Mammary epithelial cell (primary cell): ENCODE data around the gene ERO1B.

Experiments
- CTCF ChIP-seq, 2 donors: IDR thresholded peaks in 1 of 2; conservative IDR thresholded peaks in 1 of 2; 2 replicates each; pipeline ENCODE4 v1.5.1; 2011 to 2012; ENCODE audit warnings: inconsistent platforms in 2 of 2, low read length in 2 of 2, mild to moderate bottlenecking in 2 of 2, control low read depth in 1 of 2, low read depth in 1 of 2; ENCODE audit not compliant: insufficient read depth in 1 of 2; ENCODE audit errors: extremely low read depth in 1 of 2
- EZH2 ChIP-seq: IDR thresholded peaks from 2 replicates; pipeline ENCODE4 v1.6.1; 2012; ENCODE audit warnings: low read length, inconsistent platforms, borderline replicate concordance

GRCh38 chr1:236176337-236177336, 105.1 kb downstream of the ERO1B start:
- TF ChIP-seq CTCF (conservative IDR thresholded peaks at IDR 0.05 in 1 of 2, IDR thresholded peaks at IDR 0.05 in 1 of 2; ENCODE audit: extremely low read depth in 1 of 2, insufficient read depth in 1 of 2, low read depth in 1 of 2, low read length in 2 of 2) (no peak), EZH2 (no peak)
